Subcutaneous adipose tissue (tissue), 4 donors: ENCODE measurements around the gene RTL1. TPM values are rescaled to one million over a fixed set of nuclear protein-coding genes. Genes with fewer than 3 reads are reported as not detected.

Experiments used
- total RNA-seq, 4 donors: library from RNA; depleted of rRNA; stranded (reverse); fragments of >200 nt; gene quantifications; one replicate each; pipeline ENCODE4 v1.1.0, GENCODE V29; 2016
- TF ChIP-seq, protein P1 (sequence below): fragments of 450-650 bp; IDR thresholded peaks from one replicate; pipeline ENCODE4 v1.5.1; 2016; ENCODE audit warnings: low read depth, mild to moderate bottlenecking, control low read depth, antibody characterized with exemption, moderate library complexity

RTL1 gene
- total RNA-seq, 4 donors from 2014 or later, result not detected

DNA sequence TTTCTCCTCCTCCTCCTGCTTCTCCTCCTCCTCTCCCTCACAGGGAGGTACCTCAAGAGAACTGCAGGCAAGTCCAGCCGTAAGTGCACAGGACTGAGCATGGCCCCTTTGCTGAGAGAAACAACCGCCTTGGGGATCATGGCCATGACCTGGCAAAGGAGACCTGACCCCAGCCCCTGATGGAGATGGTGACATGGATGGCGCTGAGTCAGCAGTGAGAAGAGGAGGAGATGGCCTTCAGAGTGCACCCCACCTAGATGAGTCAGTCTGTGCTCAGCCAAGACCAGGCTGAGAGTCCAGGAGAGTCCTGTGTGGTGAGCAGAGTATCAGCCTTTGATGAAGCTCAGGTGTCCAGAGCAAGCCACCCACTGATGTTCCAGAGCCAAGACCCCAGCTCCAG, 41.2 kb downstream of the RTL1 start:
- TF ChIP-seq, protein P1, sequence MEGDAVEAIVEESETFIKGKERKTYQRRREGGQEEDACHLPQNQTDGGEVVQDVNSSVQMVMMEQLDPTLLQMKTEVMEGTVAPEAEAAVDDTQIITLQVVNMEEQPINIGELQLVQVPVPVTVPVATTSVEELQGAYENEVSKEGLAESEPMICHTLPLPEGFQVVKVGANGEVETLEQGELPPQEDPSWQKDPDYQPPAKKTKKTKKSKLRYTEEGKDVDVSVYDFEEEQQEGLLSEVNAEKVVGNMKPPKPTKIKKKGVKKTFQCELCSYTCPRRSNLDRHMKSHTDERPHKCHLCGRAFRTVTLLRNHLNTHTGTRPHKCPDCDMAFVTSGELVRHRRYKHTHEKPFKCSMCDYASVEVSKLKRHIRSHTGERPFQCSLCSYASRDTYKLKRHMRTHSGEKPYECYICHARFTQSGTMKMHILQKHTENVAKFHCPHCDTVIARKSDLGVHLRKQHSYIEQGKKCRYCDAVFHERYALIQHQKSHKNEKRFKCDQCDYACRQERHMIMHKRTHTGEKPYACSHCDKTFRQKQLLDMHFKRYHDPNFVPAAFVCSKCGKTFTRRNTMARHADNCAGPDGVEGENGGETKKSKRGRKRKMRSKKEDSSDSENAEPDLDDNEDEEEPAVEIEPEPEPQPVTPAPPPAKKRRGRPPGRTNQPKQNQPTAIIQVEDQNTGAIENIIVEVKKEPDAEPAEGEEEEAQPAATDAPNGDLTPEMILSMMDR, result no peak

DNA sequence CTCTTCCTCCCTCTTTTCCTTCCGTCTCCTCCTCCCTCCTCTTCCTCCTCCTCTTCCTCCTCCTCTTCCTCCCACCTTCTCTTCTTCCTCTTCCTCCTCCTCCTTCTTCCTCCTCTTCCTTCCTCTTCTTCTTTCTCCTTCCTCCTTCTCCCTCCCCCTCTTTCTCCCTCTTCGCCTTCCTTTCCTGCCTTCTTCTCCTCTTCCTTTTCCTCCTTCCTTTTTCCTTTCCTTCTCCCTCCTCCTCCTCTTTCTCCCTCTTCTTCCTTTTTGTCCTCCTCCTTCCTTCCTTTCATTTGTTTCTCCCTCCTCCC, 41.6 kb downstream of the RTL1 start:
- TF ChIP-seq, protein P1, result no peak

DNA sequence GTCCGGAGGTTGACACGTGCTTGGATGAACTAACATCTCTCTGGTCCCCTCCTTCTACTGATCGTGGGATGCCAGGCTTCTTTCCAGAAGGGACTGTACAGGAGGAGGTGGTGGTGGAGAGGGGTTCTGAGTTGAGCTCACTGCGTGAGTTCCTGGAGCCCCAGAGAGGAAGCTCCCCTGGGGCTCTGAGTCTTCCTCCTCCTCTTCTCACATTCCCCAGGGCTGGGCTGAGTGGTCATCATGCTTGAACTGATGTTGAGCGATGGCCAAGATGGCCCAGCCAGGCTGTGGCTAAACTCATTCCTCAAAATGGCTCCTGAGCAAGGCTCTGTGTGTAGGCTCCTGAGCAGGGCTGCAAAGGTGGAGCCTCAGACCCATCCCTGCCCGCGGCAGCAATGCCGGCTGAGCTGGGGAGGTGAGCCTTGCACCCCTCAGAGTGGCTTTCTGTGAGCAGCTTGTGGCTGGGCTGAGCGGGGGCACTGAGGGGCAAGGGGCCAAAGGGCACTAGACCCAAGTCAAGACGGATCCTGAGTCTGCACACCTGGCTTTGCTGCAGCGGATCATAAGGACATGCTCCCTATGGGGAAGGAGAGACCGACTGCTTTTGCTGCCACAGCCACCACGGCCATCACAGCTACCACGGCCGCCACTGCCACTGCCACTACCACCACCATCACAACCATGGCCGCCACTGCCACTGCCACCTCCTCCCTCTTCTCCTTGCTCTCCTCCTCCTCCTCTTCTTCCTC, 42.2 kb downstream of the RTL1 start:
- TF ChIP-seq, protein P1, result no peak

DNA sequence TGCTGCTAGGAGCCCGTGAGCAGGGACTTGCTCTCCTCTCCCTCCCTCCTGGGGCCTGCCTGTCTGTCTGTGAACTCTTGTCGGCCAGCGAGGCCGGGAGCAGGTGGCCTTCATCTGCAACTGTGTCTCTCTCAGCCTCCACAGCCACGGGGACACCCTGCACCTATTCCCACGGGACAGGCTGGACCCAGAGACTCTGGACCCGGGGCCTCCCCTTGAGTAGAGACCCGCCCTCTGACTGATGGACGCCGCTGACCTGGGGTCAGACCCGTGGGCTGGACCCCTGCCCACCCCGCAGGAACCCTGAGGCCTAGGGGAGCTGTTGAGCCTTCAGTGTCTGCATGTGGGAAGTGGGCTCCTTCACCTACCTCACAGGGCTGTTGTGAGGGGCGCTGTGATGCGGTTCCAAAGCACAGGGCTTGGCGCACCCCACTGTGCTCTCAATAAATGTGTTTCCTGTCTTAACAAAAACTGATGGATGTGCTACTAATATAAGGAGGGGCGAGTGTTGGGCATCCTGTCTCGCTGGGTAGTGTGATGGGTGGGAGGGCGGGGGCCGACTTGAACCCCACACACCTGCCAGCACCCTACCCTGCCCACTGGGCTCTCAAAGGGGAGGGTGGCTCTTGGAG, 42.9 kb downstream of the RTL1 start:
- TF ChIP-seq, protein P1, result no peak

DNA sequence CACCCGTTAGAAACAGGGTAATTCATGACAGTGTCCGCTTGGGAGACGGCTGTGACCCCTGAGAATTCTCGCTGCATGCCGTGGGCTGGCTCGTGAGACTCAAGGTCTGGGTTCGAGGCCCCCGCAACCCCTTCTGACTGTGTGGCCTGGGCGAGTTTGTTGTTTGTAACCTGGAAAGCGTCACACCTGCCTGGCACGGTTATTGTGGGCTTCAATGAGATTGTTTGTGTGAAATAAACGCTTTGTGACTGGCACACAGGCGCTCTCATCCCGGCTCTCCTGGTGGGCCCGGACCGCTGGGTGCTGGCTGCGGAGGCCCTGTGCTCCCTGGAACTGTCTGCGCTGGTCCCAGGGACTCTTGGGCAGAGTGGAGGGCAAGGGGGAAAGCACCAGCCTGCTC, 43.7 kb downstream of the RTL1 start:
- TF ChIP-seq, protein P1, result no peak

DNA sequence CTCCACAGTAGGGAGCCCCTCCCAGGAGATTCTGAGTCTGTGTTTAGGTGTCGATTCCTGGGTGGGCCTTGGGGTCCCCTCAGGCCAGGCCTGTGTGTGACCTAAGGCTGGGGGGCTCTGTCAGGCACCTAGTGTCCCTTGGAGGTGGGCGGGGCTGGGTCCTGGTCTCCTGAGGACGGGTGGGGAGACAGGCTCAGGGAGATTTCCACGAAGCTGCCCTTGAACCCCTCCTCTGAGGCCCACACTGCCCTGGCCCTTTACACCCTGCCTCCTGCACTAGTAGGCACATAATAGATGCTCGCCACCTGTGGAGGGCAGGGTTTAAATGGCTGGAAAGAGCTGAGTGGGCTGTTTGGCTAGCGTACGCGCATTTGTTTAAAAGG, 44.7 kb downstream of the RTL1 start:
- TF ChIP-seq, protein P1, result no peak

DNA sequence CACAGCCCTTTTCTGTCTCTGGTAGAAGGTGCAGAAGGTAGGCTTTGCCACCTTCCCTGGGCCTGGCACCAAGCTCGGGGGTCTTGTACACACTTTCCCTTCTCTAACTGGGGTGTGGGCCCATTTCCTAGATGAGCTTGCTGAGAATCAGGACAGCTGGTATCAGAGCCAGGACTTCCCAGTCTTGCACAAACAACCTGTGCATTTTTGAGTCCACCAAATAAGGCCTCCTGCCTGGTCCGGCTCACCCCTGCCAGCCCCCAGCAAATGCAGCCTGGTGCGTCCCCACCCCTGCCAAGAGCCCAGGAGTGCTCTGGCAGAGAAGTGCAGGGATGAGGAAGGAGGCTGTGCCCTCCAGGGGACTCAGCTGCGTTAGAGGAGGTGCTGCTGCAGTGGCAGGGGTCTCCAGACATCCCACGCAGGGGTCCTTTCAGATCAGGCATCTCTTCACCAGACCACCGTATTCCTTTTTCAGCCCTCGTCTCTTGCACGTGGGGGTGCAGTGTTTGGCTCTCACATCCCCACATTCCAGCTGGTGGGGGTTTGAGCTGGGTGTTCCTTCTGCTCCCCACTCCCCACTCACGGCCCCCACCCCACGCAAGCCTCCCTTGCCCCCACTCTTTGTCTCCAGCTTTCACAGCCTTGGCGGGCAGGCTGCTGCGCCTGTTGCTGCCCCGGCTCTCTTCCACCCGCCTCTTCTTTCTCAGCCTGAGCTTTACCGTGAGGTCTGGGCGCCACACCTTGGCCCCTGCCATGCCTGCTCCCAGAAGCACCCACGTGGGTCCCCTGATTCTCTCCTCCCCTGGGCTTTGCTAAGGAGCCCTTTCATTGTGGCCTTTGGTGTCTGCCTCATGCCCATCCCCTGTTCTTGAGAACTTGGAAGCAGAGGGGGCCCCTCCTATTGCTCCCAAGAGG, 45.3 kb downstream of the RTL1 start:
- TF ChIP-seq, protein P1, result no peak
